ENCODE data around the gene SNCG.
"Not testable (repeated sequence)": the region's sequence is repeated elsewhere in the genome, so short reads cannot be mapped to it uniquely, and the experiment has no call there.

Gene SNCG

DNA sequence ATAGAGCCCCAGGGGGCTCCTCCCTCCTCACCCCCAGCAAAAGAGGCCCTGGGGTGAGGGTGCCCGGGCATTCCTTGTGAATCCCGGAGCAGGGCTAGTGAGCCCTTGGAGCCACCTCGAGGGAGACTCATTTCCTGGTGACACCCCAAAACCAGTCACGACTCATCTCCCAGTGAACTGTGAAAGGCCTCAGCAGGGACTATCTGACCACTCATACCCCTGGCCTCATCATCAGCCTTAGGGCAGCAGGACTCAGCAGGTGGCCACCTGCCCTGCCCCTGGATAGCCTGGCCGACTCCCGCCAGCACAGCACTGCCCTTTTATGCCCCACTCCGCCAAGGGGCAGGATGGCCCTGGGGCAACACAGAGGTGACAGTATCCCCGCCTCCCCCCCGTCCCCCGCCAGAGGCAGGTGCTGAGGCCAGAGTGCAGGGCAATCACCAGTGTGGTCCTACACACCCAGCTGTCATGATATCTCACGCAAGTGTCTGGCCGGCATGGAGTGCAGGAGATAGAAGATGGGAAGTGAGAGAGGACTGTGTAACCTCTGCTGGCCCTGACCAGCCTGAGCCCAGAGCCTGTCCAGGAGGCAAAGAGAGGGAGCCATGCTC is 3.2 kb downstream of the SNCG start:
- peak; percentile 49 for DNase-seq

DNA sequence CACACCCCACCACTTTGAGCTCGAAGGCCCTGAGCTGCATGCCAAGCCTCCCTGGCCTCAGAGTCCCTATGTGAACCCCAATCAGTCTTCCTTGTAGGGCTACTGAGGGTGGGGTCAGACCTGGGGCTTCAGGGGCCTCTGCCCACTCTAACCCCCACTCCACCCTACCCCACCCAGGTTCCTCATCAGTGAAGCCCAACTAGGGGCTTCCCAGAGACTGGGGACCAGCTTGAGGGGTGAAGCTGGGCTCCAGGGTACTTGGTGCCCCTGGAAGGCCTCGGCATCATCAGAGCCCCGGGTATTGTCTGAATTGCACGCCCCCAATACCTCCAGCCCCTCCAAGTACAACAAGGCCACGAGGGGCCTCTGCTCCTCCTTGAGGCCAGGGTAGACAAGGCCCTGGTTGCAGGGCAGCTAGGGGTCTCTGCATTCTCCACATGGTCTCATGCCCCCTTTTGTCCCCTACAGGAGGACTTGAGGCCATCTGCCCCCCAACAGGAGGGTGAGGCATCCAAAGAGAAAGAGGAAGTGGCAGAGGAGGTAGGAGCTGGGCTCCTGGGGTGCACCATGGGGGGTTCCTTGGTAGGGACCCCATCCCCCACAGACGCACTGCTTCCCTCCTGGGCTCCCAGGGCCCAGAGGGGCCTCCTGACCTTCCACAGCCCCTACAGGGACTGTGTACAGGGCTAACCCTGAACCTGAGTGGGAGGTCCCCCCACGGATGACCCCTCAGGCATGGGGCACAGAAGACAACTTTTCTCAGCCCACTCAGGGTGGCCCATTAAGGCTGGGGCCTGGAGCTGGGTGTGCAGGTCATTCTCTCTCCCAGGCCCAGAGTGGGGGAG is 4.0 kb downstream of the SNCG start:
- peak; percentile 53 for DNase-seq

DNA sequence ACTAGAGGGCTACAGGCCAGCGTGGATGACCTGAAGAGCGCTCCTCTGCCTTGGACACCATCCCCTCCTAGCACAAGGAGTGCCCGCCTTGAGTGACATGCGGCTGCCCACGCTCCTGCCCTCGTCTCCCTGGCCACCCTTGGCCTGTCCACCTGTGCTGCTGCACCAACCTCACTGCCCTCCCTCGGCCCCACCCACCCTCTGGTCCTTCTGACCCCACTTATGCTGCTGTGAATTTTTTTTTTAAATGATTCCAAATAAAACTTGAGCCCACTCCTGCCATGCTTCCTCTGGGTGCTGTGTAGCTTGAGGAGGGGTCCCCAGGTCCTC is 4.5 kb downstream of the SNCG start:
- DNase-seq = no peak

DNA sequence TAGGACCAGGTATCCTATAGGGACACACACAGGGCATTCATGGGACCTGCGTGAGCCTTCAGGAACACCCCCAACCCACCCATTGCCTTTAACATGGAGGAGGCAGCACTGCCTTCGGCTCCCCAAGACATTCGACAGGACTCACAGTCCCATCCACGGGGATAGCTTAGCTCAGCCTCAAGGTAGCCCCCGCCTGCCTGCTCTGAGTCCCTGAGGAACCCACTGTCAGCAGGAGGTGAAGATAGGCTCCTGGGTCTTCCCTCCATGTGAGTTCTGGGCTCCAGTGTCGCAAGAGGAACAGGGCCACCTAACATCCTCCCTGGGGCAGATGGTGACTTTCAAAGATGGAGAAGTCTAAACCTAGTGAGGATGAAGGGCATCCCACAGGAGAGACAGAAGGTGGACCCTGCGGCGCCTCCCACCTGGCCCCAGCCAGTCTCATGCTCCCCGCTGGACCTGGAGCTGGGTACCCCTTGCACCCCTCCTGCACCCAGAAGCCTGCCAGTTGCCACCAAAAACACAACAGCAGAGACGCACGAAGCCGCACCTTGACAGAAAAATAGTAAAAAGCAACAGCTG is 5.0 kb downstream of the SNCG start:
- DNase-seq = peak; percentile 47

DNA sequence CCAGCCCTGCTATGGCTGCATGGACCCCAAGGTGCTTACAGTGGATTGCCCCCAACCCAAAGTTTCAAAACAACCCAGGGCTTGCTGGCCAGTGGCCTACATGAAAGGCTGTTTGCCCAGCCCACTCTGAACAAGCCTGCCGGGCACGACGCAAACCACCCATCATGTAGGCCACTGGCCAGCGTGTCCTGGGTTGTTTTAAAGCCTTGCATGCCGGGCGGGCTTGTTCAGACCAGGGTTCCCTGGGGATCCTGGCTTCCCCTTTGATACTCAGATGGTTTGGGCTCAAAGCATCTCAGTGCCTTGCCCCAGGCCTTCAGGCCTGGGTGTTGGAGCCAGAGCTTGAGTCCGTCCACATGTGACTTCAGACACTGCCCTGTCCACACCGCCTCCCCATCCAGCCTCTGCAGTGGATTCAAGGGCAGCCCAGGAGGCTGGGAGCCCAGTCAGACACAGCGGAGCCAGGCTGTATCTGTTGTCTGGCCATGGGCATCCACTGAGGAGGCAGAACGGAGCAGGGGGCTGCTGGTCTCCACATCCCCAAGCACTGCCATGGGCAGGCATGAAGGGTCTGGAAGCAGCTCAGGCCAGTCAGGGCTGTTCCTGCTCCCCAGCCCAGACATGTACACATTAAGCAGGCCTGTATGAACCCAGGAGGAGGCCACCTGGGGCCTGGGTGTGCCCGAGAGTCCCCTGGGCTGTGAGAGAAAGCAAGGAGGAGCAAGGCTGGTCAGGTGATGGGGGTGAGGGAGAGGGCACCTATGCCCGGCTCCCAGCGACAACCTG is 5.9 kb downstream of the SNCG start:
- DNase-seq = peak; percentile 49

DNA sequence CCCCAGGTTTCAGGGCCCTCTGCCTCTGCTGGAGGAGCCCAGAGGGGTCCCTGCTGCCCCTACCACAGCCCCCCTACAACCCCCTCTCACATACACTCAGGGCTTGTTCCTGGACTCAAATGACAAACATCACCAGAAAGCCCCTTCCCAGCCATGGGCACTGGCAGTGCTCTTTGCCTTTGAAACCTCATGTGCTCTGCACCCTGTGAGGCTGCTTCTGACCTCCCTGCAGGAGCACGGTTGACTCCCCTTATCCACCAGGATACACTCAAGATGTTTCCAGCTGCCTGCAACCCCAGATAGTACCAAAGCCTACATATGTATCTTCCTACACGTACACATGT is 6.4 kb downstream of the SNCG start:
- DNase-seq = no peak

DNA sequence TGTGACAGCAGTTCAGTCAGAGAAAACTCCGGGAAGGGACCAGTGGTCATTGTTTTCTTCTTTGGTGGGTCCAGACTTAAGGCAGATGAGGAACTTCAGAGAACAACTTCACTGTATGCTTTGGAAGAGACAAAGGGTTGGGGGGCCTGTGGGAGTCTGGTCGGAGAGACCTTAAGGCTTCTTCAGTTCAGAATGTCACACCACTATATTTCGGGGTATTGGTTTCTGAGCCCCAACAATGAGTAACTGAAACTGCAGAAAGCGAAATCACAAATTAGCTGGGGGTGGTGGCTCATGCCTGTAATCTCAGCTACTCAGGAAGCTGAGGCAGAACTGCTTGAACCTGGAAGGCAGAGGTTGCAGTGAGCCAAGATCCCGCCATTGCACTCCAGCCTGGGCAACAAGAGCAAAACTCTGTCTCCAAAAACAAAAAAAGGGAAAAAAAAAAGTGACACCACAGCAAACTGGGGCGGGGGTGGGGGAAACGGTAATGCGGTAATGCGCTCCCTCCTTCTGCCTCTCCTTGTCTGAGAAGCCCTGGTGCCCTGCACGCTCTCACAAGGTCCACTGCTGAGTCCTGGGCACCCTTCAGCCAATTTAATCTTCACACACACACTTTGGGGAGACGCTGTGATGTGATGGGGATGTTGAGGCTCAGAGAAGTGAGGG is 7.7 kb downstream of the SNCG start:
- no peak for DNase-seq

DNA sequence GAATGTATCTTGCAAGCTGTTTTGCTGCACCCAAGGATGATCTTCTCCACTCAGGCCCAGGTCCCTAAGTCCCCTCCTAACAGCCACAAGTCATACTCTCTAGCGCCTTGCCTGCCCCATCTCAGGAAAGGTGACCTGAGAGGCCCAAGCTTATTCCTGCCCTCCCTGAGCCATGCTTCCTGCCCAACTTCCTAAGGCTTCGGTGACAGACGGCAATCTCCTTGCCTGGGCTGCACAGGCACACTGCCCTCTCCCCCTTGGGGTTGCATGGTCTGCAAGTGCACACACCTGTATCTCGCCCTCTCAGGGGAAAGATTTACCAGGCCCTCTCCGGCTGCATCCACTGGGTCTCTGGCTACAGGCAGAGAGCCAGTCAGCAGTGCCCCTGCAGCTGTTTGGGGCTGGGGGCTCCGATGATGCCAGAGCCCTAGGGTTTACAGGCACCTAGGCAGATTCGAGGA is 9.1 kb downstream of the SNCG start:
- DNase-seq = peak; percentile 59

DNA sequence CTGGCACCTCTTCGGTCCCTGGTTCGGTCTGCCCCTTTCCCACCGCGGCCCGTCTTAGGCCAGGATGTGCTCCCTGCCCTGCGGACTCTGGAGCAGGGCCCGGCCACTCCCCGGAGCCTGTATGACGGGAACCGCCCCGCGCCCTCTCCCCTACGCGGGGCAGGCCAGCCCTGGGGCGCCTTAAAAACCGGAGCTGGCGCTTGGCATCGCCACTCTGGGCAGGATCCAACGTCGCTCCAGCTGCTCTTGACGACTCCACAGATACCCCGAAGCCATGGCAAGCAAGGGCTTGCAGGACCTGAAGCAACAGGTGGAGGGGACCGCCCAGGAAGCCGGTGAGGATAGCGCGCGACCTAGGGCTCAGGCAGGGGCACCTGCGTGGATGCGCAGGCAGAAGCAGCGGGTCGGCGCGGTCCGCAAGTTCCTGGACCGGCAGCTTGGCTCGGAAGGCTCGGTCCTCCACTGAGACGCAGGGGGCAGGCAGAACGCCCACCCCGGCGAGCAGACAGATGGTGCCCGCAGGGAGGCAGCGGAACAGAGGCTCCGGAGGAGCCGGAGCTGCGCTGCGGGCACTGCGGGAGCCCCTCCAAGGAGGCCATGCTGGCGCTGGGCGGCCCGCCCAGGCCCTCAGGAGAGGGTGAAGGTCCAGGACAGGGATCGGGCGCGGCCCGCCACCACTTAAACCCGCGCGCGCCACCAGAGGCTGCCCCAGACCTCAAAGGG is 10.0 kb downstream of the SNCG start, which contains the start of gene ADIRF:
ADIRF (plus strand) TSS at position 212 of the 723 bp plus-strand sequence; CDS start at position 275, 63 bp downstream.
- DNase-seq = peak; percentile 70

DNA sequence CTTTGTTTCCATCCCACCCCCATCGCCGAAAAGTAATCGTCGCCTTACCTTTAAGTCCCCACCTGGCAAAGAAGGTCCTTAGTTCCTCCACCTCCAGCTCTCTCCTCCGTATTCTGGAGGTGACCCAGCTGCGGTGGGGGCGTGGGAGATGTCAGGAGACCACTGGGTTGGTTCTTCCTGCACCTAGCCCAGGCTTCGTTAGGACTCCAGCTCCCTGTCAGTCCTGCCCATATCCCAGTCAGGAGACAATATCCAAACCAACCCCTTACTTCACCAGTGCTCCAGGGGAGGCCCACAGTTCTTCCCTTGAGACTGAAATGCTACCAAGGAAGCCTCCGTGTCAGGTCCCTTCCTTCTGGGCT is 10.6 kb downstream of the SNCG start:
- DNase-seq = peak; percentile 61

DNA sequence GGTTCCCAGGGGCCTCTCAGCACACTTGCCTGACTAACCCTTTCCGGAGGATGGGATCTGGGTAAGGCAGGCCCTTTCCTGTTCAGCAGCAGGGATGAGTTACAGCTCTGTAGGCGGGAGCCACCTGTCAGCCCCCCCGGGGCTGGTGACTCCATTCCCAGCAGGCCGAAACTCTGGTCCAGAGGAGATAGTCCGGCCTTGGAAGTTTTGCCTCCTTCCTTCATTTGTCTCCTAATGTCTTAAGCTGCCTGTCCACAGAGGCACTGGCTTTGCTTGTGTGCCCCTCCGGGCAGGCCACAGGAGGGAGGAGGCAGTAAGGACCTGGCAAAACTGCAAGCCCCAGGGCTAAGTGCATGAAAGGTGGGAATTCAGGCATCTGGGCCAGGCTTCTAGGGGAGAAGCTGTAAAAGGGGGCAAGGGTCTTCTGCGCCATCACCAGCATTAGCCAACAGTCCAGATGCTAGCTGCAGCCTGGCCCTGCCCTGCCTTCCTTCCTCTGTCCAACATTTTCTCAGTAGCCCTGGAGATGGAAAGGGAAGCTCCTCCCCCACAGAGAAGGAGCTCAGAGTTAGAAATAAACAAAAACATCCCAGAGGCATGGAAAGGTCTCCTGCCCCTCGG is 11.1 kb downstream of the SNCG start:
- DNase-seq = no peak

DNA sequence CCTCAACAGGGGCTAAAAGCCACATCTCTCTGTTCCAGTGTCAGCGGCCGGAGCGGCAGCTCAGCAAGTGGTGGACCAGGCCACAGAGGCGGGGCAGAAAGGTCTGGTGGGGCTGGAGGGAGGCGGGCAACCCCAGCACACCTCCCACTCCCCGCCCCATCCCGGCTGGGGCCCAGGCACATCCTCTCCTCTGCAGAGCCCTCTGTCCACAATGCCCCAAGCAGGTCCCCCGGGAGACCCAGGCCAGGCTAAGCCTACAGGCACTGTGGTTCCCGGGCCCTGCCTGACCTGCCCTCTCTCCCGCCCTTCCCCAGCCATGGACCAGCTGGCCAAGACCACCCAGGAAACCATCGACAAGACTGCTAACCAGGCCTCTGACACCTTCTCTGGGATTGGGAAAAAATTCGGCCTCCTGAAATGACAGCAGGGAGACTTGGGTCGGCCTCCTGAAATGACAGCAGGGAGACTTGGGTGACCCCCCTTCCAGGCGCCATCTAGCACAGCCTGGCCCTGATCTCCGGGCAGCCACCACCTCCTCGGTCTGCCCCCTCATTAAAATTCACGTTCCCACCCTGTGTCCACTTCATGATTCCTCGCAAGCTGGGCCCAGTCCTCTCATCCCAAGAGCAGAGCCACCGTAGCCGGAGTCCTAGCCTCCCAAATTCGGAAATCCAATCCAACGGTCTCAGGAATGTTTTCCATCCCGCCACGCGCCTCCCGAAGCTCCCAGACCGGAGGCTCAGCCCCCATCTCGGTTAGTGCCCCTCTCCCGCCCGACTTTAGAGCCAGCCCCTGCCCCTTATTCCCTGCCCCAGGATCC is 12.0 kb downstream of the SNCG start:
- DNase-seq = peak; percentile 64

DNA sequence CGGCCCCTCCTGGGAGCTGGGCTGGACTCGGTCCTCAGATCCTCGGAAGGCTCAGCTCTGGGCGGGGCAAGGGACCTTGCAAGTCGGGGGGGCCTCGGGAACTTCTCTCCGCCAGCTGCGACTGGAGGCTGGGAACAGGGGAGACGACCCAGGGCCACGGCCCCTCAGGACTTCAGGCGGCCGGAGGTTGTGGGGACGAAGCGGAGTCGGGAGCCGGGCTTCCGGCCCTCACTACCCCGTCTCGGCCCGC is 12.5 kb downstream of the SNCG start:
- no peak for DNase-seq

DNA sequence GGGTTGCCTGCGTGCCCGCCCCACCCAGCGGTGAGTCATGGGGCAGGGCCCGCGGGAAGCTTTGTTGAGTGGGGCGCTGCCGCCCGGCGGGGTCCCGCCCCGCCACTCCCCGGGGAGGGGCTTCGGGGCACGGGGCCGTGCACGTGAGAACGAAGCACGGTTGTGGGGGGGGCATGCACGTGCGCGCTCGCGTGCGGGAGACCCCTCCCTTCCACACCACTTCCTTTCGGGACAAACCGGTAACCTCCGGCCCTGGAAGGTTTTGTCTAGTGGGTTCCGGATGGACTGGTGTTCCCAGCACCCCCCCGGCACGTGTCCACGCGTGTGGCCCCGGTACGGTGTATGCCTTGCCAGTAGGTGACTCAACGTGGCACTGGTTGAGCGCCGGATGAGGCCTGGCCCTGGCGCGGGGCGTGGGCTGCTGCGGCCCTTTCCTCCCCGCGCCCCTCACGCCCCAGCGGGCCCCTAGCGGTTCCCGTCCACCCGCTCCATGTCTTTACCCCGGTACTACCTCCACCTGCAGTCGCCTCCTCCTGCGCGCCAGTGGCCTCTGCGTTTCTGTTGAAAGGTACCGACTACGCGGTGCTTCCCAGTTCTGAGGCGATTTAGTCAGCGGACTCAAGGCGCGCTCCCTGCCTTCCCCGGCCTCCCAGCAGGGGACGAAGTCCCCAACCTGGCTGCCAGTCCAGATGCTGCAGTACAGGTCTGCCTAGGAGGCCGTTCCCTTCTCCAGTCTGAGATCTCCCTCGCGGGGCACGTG is 13.0 kb downstream of the SNCG start:
- DNase-seq = peak; percentile 93

DNA sequence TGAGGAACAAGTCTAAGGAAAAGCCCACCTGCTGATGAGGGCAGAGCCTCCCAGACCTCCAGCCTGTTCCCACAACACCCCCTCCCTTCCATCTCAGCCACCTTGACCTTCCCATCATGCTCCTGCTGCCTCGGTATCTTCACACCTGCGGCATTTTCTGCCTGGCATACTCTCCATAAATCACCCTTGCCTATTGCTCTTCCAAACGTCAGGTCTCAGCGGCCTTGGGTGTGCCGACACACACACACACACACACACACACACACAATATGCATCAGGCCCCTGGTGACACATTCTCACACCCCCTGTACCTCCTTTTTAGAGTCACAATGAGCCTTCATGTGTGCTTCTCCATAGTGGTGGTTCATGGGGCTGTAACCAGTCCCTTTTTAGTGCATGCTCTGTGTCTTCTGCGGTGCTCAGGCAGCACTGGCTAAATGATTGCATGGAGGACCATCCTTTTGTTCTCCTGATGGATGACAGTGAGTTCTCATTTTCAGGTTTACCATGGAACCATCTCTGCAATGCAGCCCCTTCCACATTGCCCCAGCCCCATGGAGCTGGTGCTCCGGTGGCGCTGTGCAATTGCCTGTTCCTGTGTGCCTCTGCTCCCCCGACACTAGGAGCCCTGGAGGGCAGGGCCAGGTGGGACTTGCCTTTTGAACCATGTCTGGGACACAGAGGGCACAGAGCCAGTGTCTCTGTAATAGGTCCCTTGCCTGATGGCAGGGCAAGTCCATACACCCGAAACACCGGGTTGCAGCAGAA is 14.4 kb downstream of the SNCG start:
- peak; percentile 57 for DNase-seq

DNA sequence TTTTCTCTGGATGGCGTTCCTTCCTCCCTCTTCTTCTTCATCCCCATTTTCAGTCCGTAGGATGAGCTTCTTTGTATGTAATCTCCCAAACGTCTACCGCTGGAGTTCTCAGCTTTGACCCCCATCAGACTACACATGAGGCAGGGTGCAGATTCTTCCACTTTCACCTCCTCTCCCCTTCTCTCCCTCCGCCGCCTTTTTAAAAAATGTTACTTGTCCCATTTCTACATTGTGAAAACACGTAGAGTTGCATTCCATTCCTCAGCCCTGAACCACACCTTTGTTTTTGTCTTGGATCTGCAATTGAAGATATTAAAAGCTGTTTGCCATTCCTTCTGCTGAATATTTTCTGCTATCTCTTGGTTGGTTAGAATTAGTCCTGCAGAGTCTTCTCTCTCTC is 16.1 kb downstream of the SNCG start:
- peak; percentile 15 for DNase-seq

DNA sequence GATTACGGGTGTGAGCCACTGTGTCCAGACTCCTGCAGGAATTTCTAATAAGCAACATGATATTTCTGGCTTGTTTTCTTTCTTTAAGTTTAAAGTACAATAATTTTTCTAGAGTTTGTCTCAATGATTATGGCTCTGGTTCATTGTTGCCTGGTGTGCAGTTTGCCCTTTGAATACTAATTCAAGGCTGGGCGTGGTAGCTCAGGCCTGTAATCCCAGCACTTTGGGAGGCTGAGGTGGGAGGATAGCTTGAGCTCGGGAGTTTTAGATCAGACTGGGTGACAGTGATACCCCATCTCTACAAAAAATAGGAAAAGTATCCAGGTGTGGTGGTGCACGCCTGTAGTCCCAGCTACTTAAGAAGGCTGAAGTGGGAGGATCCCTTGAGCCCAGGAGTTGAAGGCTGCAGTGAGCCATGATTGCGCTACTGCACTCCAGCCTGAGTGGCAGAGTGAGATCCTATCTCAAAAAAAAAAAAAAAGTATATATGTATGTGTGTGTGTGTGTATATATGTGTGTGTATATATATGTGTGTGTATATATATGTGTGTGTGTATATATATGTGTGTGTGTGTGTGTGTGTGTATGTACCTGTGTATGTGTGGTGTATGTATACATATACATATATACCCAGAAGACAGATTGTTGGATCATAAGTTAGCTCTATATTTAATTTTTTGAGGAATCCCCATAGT is 18.1 kb downstream of the SNCG start:
- DNase-seq = no peak

DNA sequence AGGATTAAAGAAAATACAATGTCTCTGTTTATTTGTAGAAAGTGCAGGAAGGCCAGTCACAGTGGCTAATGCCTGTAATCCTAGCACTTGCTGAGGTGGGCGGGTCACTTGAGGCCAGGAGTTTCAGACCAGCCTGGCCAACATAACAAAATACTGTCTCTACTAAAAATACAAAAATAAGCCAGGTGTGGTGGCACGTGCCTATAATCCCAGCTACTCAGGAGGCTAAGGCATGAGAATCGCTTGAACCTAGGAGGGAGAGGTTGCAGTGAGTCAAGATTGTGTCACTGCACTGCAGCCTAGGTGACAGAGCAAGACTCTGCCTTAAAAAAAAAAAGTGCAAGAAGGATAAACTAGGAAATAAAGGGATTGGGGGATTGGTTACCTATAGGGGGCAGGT is 20.1 kb downstream of the SNCG start:
- DNase-seq = not testable (repeated sequence)

DNA sequence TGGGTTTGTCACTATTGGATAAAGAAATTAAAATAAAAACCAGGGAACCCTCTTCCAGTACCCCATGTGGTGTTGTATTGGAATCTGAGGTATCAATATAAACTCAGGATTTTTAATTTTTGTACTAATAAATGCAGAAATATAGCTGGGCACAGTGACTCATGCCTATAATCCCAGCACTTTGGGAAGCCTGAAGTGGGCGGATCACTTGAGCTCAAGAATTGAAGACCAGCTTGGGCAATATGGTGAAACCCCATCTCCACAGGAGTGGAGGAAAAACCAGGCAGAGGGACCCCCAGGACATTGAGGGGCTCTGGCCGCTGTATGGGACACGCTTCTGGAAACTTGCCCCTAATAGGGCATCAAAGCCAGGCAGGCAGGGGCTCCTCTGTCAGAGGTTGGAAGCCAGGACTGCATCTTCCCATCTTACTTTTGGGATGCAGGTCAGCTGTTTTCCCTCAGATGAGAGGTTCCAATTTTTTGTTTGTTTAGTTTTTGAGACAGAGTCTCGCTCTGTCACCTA is 21.0 kb downstream of the SNCG start:
- no peak for DNase-seq

All from activated CD8-positive, alpha-beta memory T cell treated with anti-CD3 and anti-CD28 coated beads for 24 hours (primary cell).